Stimulated activated naive B cell treated with anti-CD40 and anti-IgM and Interleukin-4, amounts not matched to agents 10 μg/mL and 1 μg/mL and 100 μg/mL, for 72 hours (primary cell): ENCODE measurements around the gene PREX1.

Source experiments
- ATAC-seq, 2 donors: fragments of 150-1000 bp; cut with Tn5 transposase; replicated peaks; 2 replicates each; pipeline ENCODE4 v1.10.0; 2021; ENCODE audit warnings: moderate library complexity in 1 of 2
- DNase-seq: peaks from one replicate; pipeline ENCODE4 v3.0.0; 2021
- H3K27ac Mint-ChIP-seq: one replicate; pipeline ENCODE4 v1.8.0; 2022; ENCODE audit warnings: mild to moderate bottlenecking, mixed read lengths
- H3K27me3 Mint-ChIP-seq, 2 donors: one replicate each; pipeline ENCODE4 v1.8.0; 2022; ENCODE audit warnings: mixed read lengths in 2 of 2
- H3K36me3 Mint-ChIP-seq, 2 donors: one replicate each; pipeline ENCODE4 v1.8.0; 2022; ENCODE audit warnings: mixed read lengths in 2 of 2, mild to moderate bottlenecking in 1 of 2
- H3K4me1 Mint-ChIP-seq, 2 donors: one replicate each; pipeline ENCODE4 v1.8.0; 2022; ENCODE audit warnings: mixed read lengths in 2 of 2, mild to moderate bottlenecking in 1 of 2
- H3K4me3 Mint-ChIP-seq, 2 donors: one replicate each; pipeline ENCODE4 v1.8.0; 2022; ENCODE audit warnings: mild to moderate bottlenecking in 2 of 2, mixed read lengths in 2 of 2, moderate library complexity in 1 of 2
- H3K9me3 Mint-ChIP-seq, 2 donors: one replicate each; pipeline ENCODE4 v1.8.0; 2022; ENCODE audit warnings: mixed read lengths in 2 of 2, mild to moderate bottlenecking in 1 of 2

The PREX1 gene

GRCh38 chr20:48825566-48825920 lies 2.3 kb downstream of the PREX1 start:
- Mint-ChIP-seq H3K36me3 (peaks cover 0 to 4% of the 10 kb centered on the region in 2 donors), H3K27me3 (no peaks in the 10 kb centered on the region), H3K4me3 (peak overlapping the region; percentile 98 to 99), H3K27ac (peak overlapping the region; percentile 91), H3K9me3 (no peaks in the 10 kb centered on the region), H3K4me1 (peaks cover 57 to 89% of the 10 kb centered on the region in 2 donors)
- no peak for ATAC-seq
- no peak for DNase-seq

GRCh38 chr20:48824830-48825565 lies 2.8 kb downstream of the PREX1 start:
- Mint-ChIP-seq H3K9me3 (no peaks in the 10 kb centered on the region), H3K36me3 (peaks cover 0 to 8% of the 10 kb centered on the region in 2 donors), H3K4me3 (peak overlapping the region; percentile 41 to 65), H3K4me1 (peaks cover 58 to 89% of the 10 kb centered on the region in 2 donors), H3K27me3 (no peaks in the 10 kb centered on the region), H3K27ac (peak overlapping the region; percentile 89)
- no peak for DNase-seq
- ATAC-seq: no peak

GRCh38 chr20:48823960-48824498 lies 3.8 kb downstream of the PREX1 start:
- Mint-ChIP-seq H3K36me3 (peaks cover 4 to 14% of the 10 kb centered on the region in 2 donors), H3K4me3 (peak overlapping the region; percentile 49 to 70), H3K4me1 (peaks cover 65 to 89% of the 10 kb centered on the region in 2 donors)

GRCh38 chr20:48823476-48823875 lies 4.3 kb downstream of the PREX1 start:
- H3K4me3 Mint-ChIP-seq: peak overlapping the region; percentile 48 to 76
- H3K36me3 Mint-ChIP-seq: peaks cover 5 to 17% of the 10 kb centered on the region in 2 donors
- H3K9me3 Mint-ChIP-seq: no peaks in the 10 kb centered on the region

More at GRCh38 chr20:48823960-48824498, 3.8 kb downstream of the PREX1 start:
- peak; percentile 77 to 80 for ATAC-seq
- H3K27ac Mint-ChIP-seq: peak overlapping the region; percentile 89
- no peaks in the 10 kb centered on the region for H3K27me3 Mint-ChIP-seq
- no peaks in the 10 kb centered on the region for H3K9me3 Mint-ChIP-seq
- peak; percentile 73 for DNase-seq

GRCh38 chr20:48822879-48823385 lies 4.9 kb downstream of the PREX1 start:
- H3K9me3 Mint-ChIP-seq: no peaks in the 10 kb centered on the region
- H3K4me1 Mint-ChIP-seq: peaks cover 70 to 91% of the 10 kb centered on the region in 2 donors
- peak overlapping the region; percentile 48 to 76 for H3K4me3 Mint-ChIP-seq
- ATAC-seq: no peak
- no peaks in the 10 kb centered on the region for H3K27me3 Mint-ChIP-seq
- H3K36me3 Mint-ChIP-seq: peaks cover 5 to 17% of the 10 kb centered on the region in 2 donors
- DNase-seq: no peak
- peak overlapping the region; percentile 89 for H3K27ac Mint-ChIP-seq

More at GRCh38 chr20:48823476-48823875, 4.3 kb downstream of the PREX1 start:
- ATAC-seq (no peak), DNase-seq (no peak)
- H3K27ac Mint-ChIP-seq: peak overlapping the region; percentile 89
- no peaks in the 10 kb centered on the region for H3K27me3 Mint-ChIP-seq
- H3K4me1 Mint-ChIP-seq: peaks cover 65 to 89% of the 10 kb centered on the region in 2 donors

- Mint-ChIP-seq H3K36me3 (peaks cover 5 to 17% of the 10 kb centered on the region in 2 donors), H3K9me3 (no peaks in the 10 kb centered on the region), H3K4me3 (no peak overlapping the region)
Observed at GRCh38 chr20:48822178-48822577, 5.6 kb downstream of the PREX1 start.

GRCh38 chr20:48821261-48821920 lies 6.4 kb downstream of the PREX1 start:
- no peak for ATAC-seq
- Mint-ChIP-seq H3K4me1 (peaks cover 82 to 100% of the 10 kb centered on the region in 2 donors), H3K36me3 (peaks cover 5 to 17% of the 10 kb centered on the region in 2 donors), H3K27ac (peak overlapping the region; percentile 47), H3K4me3 (no peak overlapping the region), H3K9me3 (no peaks in the 10 kb centered on the region), H3K27me3 (no peaks in the 10 kb centered on the region)
- no peak for DNase-seq

More at GRCh38 chr20:48822178-48822577, 5.6 kb downstream of the PREX1 start:
- DNase-seq (no peak), ATAC-seq (no peak)
- no peak overlapping the region for H3K27ac Mint-ChIP-seq
- H3K4me1 Mint-ChIP-seq: peaks cover 78 to 99% of the 10 kb centered on the region in 2 donors
- H3K27me3 Mint-ChIP-seq: no peaks in the 10 kb centered on the region

- Mint-ChIP-seq H3K36me3 (peaks cover 5 to 17% of the 10 kb centered on the region in 2 donors), H3K9me3 (no peaks in the 10 kb centered on the region), H3K27me3 (no peaks in the 10 kb centered on the region), H3K4me1 (peaks cover 76 to 93% of the 10 kb centered on the region in 2 donors), H3K27ac (no peak overlapping the region), H3K4me3 (no peak overlapping the region)
- ATAC-seq (no peak), DNase-seq (no peak)
Observed at GRCh38 chr20:48820649-48820973, 7.2 kb downstream of the PREX1 start.

GRCh38 chr20:48819821-48820648 lies 7.8 kb downstream of the PREX1 start:
- DNase-seq (no peak), ATAC-seq (no peak)
- Mint-ChIP-seq H3K4me3 (peak overlapping the region in 1 of 2 donors; percentile 21), H3K27me3 (no peaks in the 10 kb centered on the region), H3K27ac (peak overlapping the region; percentile 81), H3K9me3 (no peaks in the 10 kb centered on the region), H3K36me3 (peaks cover 5 to 21% of the 10 kb centered on the region in 2 donors), H3K4me1 (peaks cover 75 to 87% of the 10 kb centered on the region in 2 donors)

GRCh38 chr20:48819089-48819488 lies 8.7 kb downstream of the PREX1 start:
- H3K36me3 Mint-ChIP-seq: peaks cover 5 to 21% of the 10 kb centered on the region in 2 donors
- peak overlapping the region; percentile 81 for H3K27ac Mint-ChIP-seq
- H3K27me3 Mint-ChIP-seq: no peaks in the 10 kb centered on the region
- H3K4me3 Mint-ChIP-seq: peak overlapping the region; percentile 41 to 62
- ATAC-seq: no peak
- no peak for DNase-seq
- peaks cover 0 to 1% of the 10 kb centered on the region in 2 donors for H3K9me3 Mint-ChIP-seq
- H3K4me1 Mint-ChIP-seq: peaks cover 72 to 77% of the 10 kb centered on the region in 2 donors

GRCh38 chr20:48818481-48818987 lies 9.3 kb downstream of the PREX1 start:
- H3K27me3 Mint-ChIP-seq: no peaks in the 10 kb centered on the region
- H3K36me3 Mint-ChIP-seq: peaks cover 5 to 21% of the 10 kb centered on the region in 2 donors
- ATAC-seq (peak; percentile 81), DNase-seq (peak; percentile 33)
- H3K4me3 Mint-ChIP-seq: peak overlapping the region; percentile 62 to 68
- H3K9me3 Mint-ChIP-seq: peaks cover 0 to 1% of the 10 kb centered on the region in 2 donors
- H3K4me1 Mint-ChIP-seq: peaks cover 68 to 72% of the 10 kb centered on the region in 2 donors
- H3K27ac Mint-ChIP-seq: peak overlapping the region; percentile 81

- peaks cover 0 to 1% of the 10 kb centered on the region in 2 donors for H3K9me3 Mint-ChIP-seq
- H3K27me3 Mint-ChIP-seq: no peaks in the 10 kb centered on the region
- H3K36me3 Mint-ChIP-seq: peaks cover 5 to 21% of the 10 kb centered on the region in 2 donors
- DNase-seq (no peak), ATAC-seq (no peak)
- peak overlapping the region; percentile 81 for H3K27ac Mint-ChIP-seq
- peak overlapping the region; percentile 62 to 68 for H3K4me3 Mint-ChIP-seq
- peaks cover 64 to 66% of the 10 kb centered on the region in 2 donors for H3K4me1 Mint-ChIP-seq
Observed at GRCh38 chr20:48818031-48818370, 9.8 kb downstream of the PREX1 start.

- ATAC-seq (no peak), DNase-seq (no peak)
- Mint-ChIP-seq H3K4me1 (peaks cover 60 to 61% of the 10 kb centered on the region in 2 donors), H3K27me3 (no peaks in the 10 kb centered on the region), H3K4me3 (peak overlapping the region; percentile 55 to 68), H3K36me3 (peaks cover 5 to 21% of the 10 kb centered on the region in 2 donors), H3K9me3 (peaks cover 0 to 1% of the 10 kb centered on the region in 2 donors), H3K27ac (peak overlapping the region; percentile 81)
Observed at GRCh38 chr20:48817367-48818030, 10.3 kb downstream of the PREX1 start.
